Measurements from ENCODE around the gene DCTPP1. TPM values are rescaled to one million over a fixed set of nuclear protein-coding genes. Genes with fewer than 3 reads are reported as not detected.
A peak's percentile ranks its signal among the peaks of the same experiment; 100 is the strongest.

DCTPP1 gene
- total RNA-seq, 6 experiments from 2014 or later = 24.9 to 37.9 (median 28.5) TPM

DNA sequence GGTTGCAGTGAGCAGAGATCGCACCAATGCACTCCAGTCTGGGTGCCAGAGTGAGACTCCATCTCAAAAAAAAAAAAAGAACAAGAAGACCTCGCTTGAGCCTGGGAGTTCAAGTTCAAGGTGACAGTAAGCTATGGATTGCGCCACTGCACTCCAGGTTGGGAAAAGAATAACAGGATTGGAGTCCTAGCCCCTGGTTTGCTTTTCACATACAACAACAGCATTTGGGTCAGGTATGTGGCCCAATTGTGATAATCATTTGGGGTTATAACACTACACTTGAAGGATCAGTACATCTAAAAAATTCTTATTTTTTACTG, 19.2 kb upstream of the DCTPP1 start:
- TF ChIP-seq, protein P1, sequence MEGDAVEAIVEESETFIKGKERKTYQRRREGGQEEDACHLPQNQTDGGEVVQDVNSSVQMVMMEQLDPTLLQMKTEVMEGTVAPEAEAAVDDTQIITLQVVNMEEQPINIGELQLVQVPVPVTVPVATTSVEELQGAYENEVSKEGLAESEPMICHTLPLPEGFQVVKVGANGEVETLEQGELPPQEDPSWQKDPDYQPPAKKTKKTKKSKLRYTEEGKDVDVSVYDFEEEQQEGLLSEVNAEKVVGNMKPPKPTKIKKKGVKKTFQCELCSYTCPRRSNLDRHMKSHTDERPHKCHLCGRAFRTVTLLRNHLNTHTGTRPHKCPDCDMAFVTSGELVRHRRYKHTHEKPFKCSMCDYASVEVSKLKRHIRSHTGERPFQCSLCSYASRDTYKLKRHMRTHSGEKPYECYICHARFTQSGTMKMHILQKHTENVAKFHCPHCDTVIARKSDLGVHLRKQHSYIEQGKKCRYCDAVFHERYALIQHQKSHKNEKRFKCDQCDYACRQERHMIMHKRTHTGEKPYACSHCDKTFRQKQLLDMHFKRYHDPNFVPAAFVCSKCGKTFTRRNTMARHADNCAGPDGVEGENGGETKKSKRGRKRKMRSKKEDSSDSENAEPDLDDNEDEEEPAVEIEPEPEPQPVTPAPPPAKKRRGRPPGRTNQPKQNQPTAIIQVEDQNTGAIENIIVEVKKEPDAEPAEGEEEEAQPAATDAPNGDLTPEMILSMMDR (IDR thresholded peaks at IDR 0.05) = no peak
- Mint-ChIP-seq H3K9me3 (peaks cover 4% of the 10 kb centered on the region), H3K4me3 (no peak overlapping the region), H3K36me3 (ENCODE audit: low read depth) (peaks cover 14% of the 10 kb centered on the region), H3K27me3 (ENCODE audit: insufficient read depth) (peaks cover 6% of the 10 kb centered on the region), H3K4me1 (ENCODE audit: low read depth) (peaks cover 15% of the 10 kb centered on the region), H3K27ac (no peak overlapping the region)
- DNase-seq = no peak

DNA sequence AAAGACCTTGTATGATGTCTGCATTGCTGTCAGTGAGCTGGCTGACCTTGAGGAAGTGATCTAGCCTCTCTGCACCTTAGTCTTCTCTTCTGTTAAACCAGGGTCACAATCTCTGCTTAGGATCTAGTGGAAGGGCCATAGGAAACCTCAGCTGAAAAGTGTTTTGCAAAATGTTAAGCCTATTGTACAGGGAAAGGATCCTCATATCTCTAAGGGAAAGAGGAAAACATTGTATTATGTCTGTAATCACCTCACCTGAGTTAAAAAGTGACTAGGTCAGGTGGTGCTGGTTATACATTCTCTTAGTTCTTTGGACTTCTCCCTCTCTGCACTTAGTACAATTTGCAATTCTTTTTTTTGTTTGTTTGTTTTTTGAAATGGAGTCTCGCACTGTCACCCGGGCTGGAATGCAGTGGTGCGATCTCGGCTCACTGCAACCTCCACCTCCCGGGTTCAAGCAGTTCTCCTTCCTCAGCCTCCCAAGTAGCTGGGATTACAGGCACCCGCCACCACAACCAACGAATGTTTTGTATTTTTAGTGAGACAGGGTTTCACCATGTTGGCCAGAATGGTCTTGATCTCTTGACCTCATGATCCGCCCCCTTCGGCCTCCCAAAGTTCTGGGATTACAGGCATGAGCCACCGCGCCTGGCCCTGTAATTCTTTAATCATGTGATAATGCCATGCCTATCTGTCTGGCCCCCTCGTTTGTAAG, 17.8 kb upstream of the DCTPP1 start:
- peaks cover 4% of the 10 kb centered on the region for H3K9me3 Mint-ChIP-seq
- H3K4me3 Mint-ChIP-seq = no peak overlapping the region
- TF ChIP-seq, protein P1 (IDR thresholded peaks at IDR 0.05) = no peak
- H3K27me3 Mint-ChIP-seq (ENCODE audit: insufficient read depth) = peaks cover 5% of the 10 kb centered on the region
- H3K27ac Mint-ChIP-seq = no peak overlapping the region
- peaks cover 27% of the 10 kb centered on the region for H3K36me3 Mint-ChIP-seq (ENCODE audit: low read depth)
- DNase-seq = no peak
- peaks cover 23% of the 10 kb centered on the region for H3K4me1 Mint-ChIP-seq (ENCODE audit: low read depth)

- H3K36me3 Mint-ChIP-seq (ENCODE audit: low read depth) = peaks cover 27% of the 10 kb centered on the region
- TF ChIP-seq, protein P1 (IDR thresholded peaks at IDR 0.05) = no peak
- H3K4me1 Mint-ChIP-seq (ENCODE audit: low read depth) = peaks cover 23% of the 10 kb centered on the region
Measured at GRCh38 chr16:30446203-30446595, 16.4 kb upstream of the DCTPP1 start.

DNA sequence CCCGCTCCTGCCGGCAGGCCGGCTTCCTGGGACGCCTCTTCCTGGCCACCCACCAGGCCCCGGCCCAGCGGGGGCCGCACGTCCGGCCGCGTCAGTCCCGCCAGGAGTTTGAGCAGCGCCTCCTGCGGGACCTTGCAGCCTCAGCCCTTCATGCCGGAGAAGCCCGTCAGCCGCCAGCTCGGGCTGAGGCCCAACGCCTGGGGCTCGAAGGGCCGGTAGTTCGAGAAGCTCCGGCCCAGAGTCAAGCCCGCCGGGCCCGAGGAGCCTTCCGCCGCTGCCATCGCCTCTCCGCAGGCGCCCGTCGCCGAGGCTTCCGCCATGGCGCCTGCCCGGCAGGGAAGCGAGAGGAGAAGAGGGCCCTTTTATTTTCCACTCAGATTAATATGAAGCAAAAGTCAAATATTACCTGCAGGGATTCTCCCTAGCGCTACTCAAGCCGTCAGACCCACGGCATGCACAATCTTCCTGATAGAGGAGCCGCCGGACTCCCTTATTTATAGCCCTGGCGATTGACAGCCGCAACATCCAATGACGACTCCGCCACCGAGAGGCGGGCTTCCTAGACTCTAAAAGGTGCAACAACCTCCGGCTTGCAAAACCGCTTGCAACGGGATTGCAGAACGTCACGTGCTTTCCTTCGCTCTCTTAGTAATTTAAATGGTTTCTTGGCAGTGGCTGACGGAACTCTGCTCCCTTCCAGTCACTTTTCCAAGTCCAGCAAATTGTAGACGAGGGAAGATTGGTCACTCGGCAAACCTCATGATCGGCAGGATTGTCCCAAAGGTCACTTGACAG, 15.8 kb upstream of the DCTPP1 start, which contains the start of gene SEPHS2:
Gene SEPHS2, minus strand, starts transcription at position 467 of the 795 bp plus-strand sequence. Its CDS starts 147 bp downstream, at position 320.
- peak; percentile 97 for DNase-seq
- peaks cover 27% of the 10 kb centered on the region for H3K36me3 Mint-ChIP-seq (ENCODE audit: low read depth)
- peaks cover 4% of the 10 kb centered on the region for H3K9me3 Mint-ChIP-seq
- peak within 1 kb of the TSS; percentile 89 for H3K4me3 Mint-ChIP-seq
- peaks cover 23% of the 10 kb centered on the region for H3K4me1 Mint-ChIP-seq (ENCODE audit: low read depth)
- H3K27me3 Mint-ChIP-seq (ENCODE audit: insufficient read depth) = no peaks in the 10 kb centered on the region; the same call in none of the 2 replicates
- TF ChIP-seq, protein P1 (IDR thresholded peaks at IDR 0.05) = peak; percentile 75
- peak within 1 kb of the TSS; percentile 96 for H3K27ac Mint-ChIP-seq

More at GRCh38 chr16:30446203-30446595, 16.4 kb upstream of the DCTPP1 start:
- DNase-seq = no peak
- H3K27ac Mint-ChIP-seq = peak overlapping the region; percentile 96
- peaks cover 4% of the 10 kb centered on the region for H3K9me3 Mint-ChIP-seq
- peak overlapping the region; percentile 89 for H3K4me3 Mint-ChIP-seq
- H3K27me3 Mint-ChIP-seq (ENCODE audit: insufficient read depth) = no peaks in the 10 kb centered on the region; the same call in none of the 2 replicates

DNA sequence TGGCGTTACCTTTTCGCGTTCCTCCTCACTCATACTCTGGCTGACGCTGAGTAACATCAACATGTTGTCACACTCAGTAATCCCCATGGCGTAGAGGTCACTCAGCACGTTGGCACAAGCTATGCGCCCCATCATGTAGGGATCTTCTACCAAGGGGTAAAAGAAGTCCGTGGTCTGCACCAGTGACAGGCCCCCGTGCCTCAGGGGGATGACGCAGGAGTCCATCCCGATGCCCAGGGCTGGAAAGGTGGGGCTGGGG, 15.2 kb upstream of the DCTPP1 start:
- Mint-ChIP-seq H3K4me1 (ENCODE audit: low read depth) (peaks cover 23% of the 10 kb centered on the region), H3K27me3 (ENCODE audit: insufficient read depth) (no peaks in the 10 kb centered on the region; the same call in none of the 2 replicates), H3K36me3 (ENCODE audit: low read depth) (peaks cover 27% of the 10 kb centered on the region), H3K9me3 (peaks cover 4% of the 10 kb centered on the region), H3K4me3 (peak overlapping the region; percentile 89), H3K27ac (peak overlapping the region; percentile 81)
- no peak for DNase-seq
- TF ChIP-seq, protein P1 (IDR thresholded peaks at IDR 0.05) = no peak
